Astrocyte of the spinal cord (primary cell): ENCODE results near the gene SLC2A10.
A peak's percentile ranks its signal among the peaks of the same experiment; 100 is the strongest.

Experiments
- DNase-seq: peaks from one replicate; pipeline ENCODE4 v3.0.0; 2011; ENCODE audit warnings: low read depth, low spot score
- H3K4me3 ChIP-seq: 2 replicates; pipeline ENCODE4 v1.5.1; 2011; ENCODE audit warnings: low read depth, mild to moderate bottlenecking, low read length, moderate library complexity
- CTCF ChIP-seq: IDR thresholded peaks from 2 replicates; pipeline ENCODE4 v1.5.1; 2012; ENCODE audit warnings: low read depth, mild to moderate bottlenecking, low read length, inconsistent platforms
- in situ Hi-C: cut with HindIII; loops from 2 replicates; pipeline ENCODE4 v1.10.0; 2017; ENCODE audit warnings: low sequenced_read_pairs

SLC2A10 gene

GRCh38 chr20:46709459-46710152 lies at the start of gene SLC2A10:
SLC2A10 (plus strand) TSS chr20:46709649; CDS start chr20:46709737, 88 bp downstream.
- in situ Hi-C loops, result no loop called here
- TF ChIP-seq CTCF, result no peak
- peak within 1 kb of the TSS; percentile 58 for H3K4me3 ChIP-seq
- peak; percentile 47 for DNase-seq

GRCh38 chr20:46660487-46660886 lies 49.0 kb upstream of the SLC2A10 start:
- in situ Hi-C loops, result no loop called here
- DNase-seq, result no peak
- no peak for TF ChIP-seq CTCF
- H3K4me3 ChIP-seq, result no peak overlapping the region

GRCh38 chr20:46661659-46662058 lies 47.8 kb upstream of the SLC2A10 start:
- in situ Hi-C loops, result no loop called here
- DNase-seq, result no peak
- no peak for TF ChIP-seq CTCF
- H3K4me3 ChIP-seq, result no peak overlapping the region

GRCh38 chr20:46663531-46663930 lies 45.9 kb upstream of the SLC2A10 start:
- in situ Hi-C loops, result no loop called here

GRCh38 chr20:46665602-46666001 lies 43.8 kb upstream of the SLC2A10 start:
- TF ChIP-seq CTCF, result no peak
- in situ Hi-C loops, result no loop called here
- no peak for DNase-seq
- H3K4me3 ChIP-seq, result no peak overlapping the region

More at GRCh38 chr20:46663531-46663930, 45.9 kb upstream of the SLC2A10 start:
- no peak overlapping the region for H3K4me3 ChIP-seq
- DNase-seq, result no peak
- no peak for TF ChIP-seq CTCF

GRCh38 chr20:46666306-46666705 lies 43.1 kb upstream of the SLC2A10 start:
- no peak for DNase-seq
- TF ChIP-seq CTCF, result no peak
- H3K4me3 ChIP-seq, result no peak overlapping the region
- in situ Hi-C loops, result no loop called here
